ENCODE measurements around the gene LYAR. TPM values are rescaled to one million over a fixed set of nuclear protein-coding genes. Genes with fewer than 3 reads are reported as not detected.

LYAR gene
- total RNA-seq, 6 experiments from 2014 or later, result 11.9 to 19.3 (median 15.7) TPM

- H3K27ac Mint-ChIP-seq, result no peak overlapping the region
- TF ChIP-seq CTCF (IDR thresholded peaks at IDR 0.05), result no peak
- no peak overlapping the region; the same call in 1 of the 2 replicates for H3K4me3 Mint-ChIP-seq
- no peaks in the 10 kb centered on the region for H3K9me3 Mint-ChIP-seq
- no peaks in the 10 kb centered on the region; the same call in 1 of the 2 replicates for H3K36me3 Mint-ChIP-seq (ENCODE audit: low read depth)
- DNase-seq, result no peak
- H3K4me1 Mint-ChIP-seq (ENCODE audit: low read depth), result peaks cover 40% of the 10 kb centered on the region
- H3K27me3 Mint-ChIP-seq (ENCODE audit: insufficient read depth), result no peaks in the 10 kb centered on the region
These were observed 1.9 kb downstream of the LYAR start for GRCh38 chr4:4288098-4288497.

GRCh38 chr4:4284827-4285618, 4.9 kb downstream of the LYAR start:
- H3K4me3 Mint-ChIP-seq, result no peak overlapping the region
- DNase-seq, result no peak
- no peaks in the 10 kb centered on the region for H3K9me3 Mint-ChIP-seq
- H3K27me3 Mint-ChIP-seq (ENCODE audit: insufficient read depth), result no peaks in the 10 kb centered on the region
- peaks cover 9% of the 10 kb centered on the region for H3K36me3 Mint-ChIP-seq (ENCODE audit: low read depth)
- no peak for TF ChIP-seq CTCF (IDR thresholded peaks at IDR 0.05)
- peaks cover 29% of the 10 kb centered on the region for H3K4me1 Mint-ChIP-seq (ENCODE audit: low read depth)
- peak overlapping the region; percentile 43; the same call in 1 of the 2 replicates for H3K27ac Mint-ChIP-seq

- Mint-ChIP-seq H3K4me1 (ENCODE audit: low read depth) (peaks cover 12% of the 10 kb centered on the region), H3K36me3 (ENCODE audit: low read depth) (peaks cover 9% of the 10 kb centered on the region), H3K27ac (no peak overlapping the region), H3K4me3 (no peak overlapping the region), H3K9me3 (no peaks in the 10 kb centered on the region), H3K27me3 (ENCODE audit: insufficient read depth) (no peaks in the 10 kb centered on the region)
- no peak for TF ChIP-seq CTCF (IDR thresholded peaks at IDR 0.05)
- DNase-seq, result no peak
These were observed 8.2 kb downstream of the LYAR start for GRCh38 chr4:4281787-4282186.

GRCh38 chr4:4277531-4277930, 12.4 kb downstream of the LYAR start:
- no peak for DNase-seq
- no peak for TF ChIP-seq CTCF (IDR thresholded peaks at IDR 0.05)
- Mint-ChIP-seq H3K9me3 (no peaks in the 10 kb centered on the region), H3K4me1 (ENCODE audit: low read depth) (no peaks in the 10 kb centered on the region), H3K27ac (no peak overlapping the region), H3K36me3 (ENCODE audit: low read depth) (peaks cover 14% of the 10 kb centered on the region), H3K27me3 (ENCODE audit: insufficient read depth) (no peaks in the 10 kb centered on the region; the same call in 1 of the 2 replicates), H3K4me3 (no peak overlapping the region)

GRCh38 chr4:4274226-4274625, 15.7 kb downstream of the LYAR start:
- Mint-ChIP-seq H3K4me1 (ENCODE audit: low read depth) (peaks cover 18% of the 10 kb centered on the region), H3K4me3 (no peak overlapping the region), H3K27me3 (ENCODE audit: insufficient read depth) (no peaks in the 10 kb centered on the region; the same call in none of the 2 replicates), H3K27ac (no peak overlapping the region), H3K9me3 (no peaks in the 10 kb centered on the region), H3K36me3 (ENCODE audit: low read depth) (peaks cover 11% of the 10 kb centered on the region)
- DNase-seq, result no peak
- no peak for TF ChIP-seq CTCF (IDR thresholded peaks at IDR 0.05)

Data from HFFc6 (cell line).